SK-N-SH (cell line): Measurements from ENCODE around the gene TTC3. TPM values are rescaled to one million over a fixed set of nuclear protein-coding genes. Genes with fewer than 3 reads are reported as not detected.
A peak's percentile ranks its signal among the peaks of the same experiment; 100 is the strongest.

Source experiments
- CTCF ChIA-PET: fragments of 300-600, 350-600 bp; formaldehyde crosslinking; extraction: SDS; loops from one replicate; lab custom pipeline; 2021; lab: Yijun Ruan, JAX
- POLR2A ChIA-PET: fragments of 350-600 bp; sonication (Branson Sonifier 250); formaldehyde crosslinking; extraction: SDS; loops from one replicate; lab custom pipeline; 2020; ENCODE audit warnings: antibody characterized with exemption, inconsistent platforms; lab: Yijun Ruan, JAX
- DNase-seq: peaks from one replicate; pipeline ENCODE4 v3.0.0; 2012
- H2AFZ ChIP-seq: fragments of 200-600 bp; sonication (generic); 2 replicates; pipeline ENCODE4 v1.8.1; 2016; ENCODE audit warnings: antibody characterized with exemption, mild to moderate bottlenecking, low read depth
- H3F3A ChIP-seq: fragments of 200-600 bp; sonication (generic); replicated peaks from 2 replicates; pipeline ENCODE3; 2016; ENCODE audit warnings: antibody characterized with exemption, mild to moderate bottlenecking; ENCODE audit not compliant: insufficient read depth
- H3K27ac ChIP-seq, 2 experiments: fragments of 200-500 bp in 1 of 2; fragments of 200-600 bp in 1 of 2; sonication (Bioruptor generic) in 1 of 2; sonication (generic), shearing (Covaris generic) in 1 of 2; 2 replicates each; pipeline versions ENCODE4 v1.5.1 to v1.6.1; 2014 to 2016; ENCODE audit warnings: low read depth in 2 of 2, inconsistent platforms in 1 of 2, low read length in 1 of 2, mild to moderate bottlenecking in 1 of 2, mixed read lengths in 1 of 2
- H3K27me3 ChIP-seq: fragments of 200-600 bp; sonication (generic), shearing (Covaris generic); 2 replicates; pipeline ENCODE4 v1.6.1; 2016; ENCODE audit warnings: mixed run types; ENCODE audit not compliant: insufficient read depth
- H3K36me3 ChIP-seq, 2 experiments: fragments of 200-500 bp in 1 of 2; fragments of 200-600 bp in 1 of 2; sonication (Bioruptor generic) in 1 of 2; sonication (generic) in 1 of 2; replicated peaks in 1 of 2; 2 replicates each; pipeline versions ENCODE3 to v1.5.1; 2014 to 2016; ENCODE audit warnings: low read length in 1 of 2, mild to moderate bottlenecking in 1 of 2; ENCODE audit not compliant: insufficient read depth in 2 of 2, control insufficient read depth in 1 of 2
- H3K4me1 ChIP-seq, 2 experiments: fragments of 200-500 bp in 1 of 2; fragments of 200-600 bp in 1 of 2; sonication (Bioruptor generic) in 1 of 2; sonication (generic), shearing (Covaris generic) in 1 of 2; 2 replicates each; pipeline versions ENCODE4 v1.5.1 to v1.6.1; 2014 to 2016; ENCODE audit warnings: low read depth in 1 of 2, low read length in 1 of 2, mixed run types in 1 of 2; ENCODE audit not compliant: insufficient read depth in 2 of 2, control insufficient read depth in 1 of 2
- H3K4me2 ChIP-seq: fragments of 200-600 bp; sonication (generic), shearing (Covaris generic); 2 replicates; pipeline ENCODE4 v1.6.1; 2017; ENCODE audit warnings: mixed run types
- H3K4me3 ChIP-seq, 2 experiments: fragments of 200-500 bp in 1 of 2; fragments of 200-600 bp in 1 of 2; sonication (Bioruptor generic) in 1 of 2; sonication (generic), shearing (Covaris generic) in 1 of 2; 2 replicates each; pipeline versions ENCODE4 v1.5.1 to v1.8.1; 2014 to 2016; ENCODE audit warnings: low read depth in 2 of 2, inconsistent platforms in 1 of 2, low read length in 1 of 2, mild to moderate bottlenecking in 1 of 2, mixed read lengths in 1 of 2, moderate library complexity in 1 of 2
- H3K79me2 ChIP-seq: fragments of 200-600 bp; sonication (generic); 2 replicates; pipeline ENCODE4 v1.8.1; 2017; ENCODE audit warnings: mild to moderate bottlenecking; ENCODE audit not compliant: insufficient read depth
- H3K9ac ChIP-seq: fragments of 200-600 bp; sonication (generic); 2 replicates; pipeline ENCODE4 v1.6.1; 2017; ENCODE audit warnings: mixed run types
- H3K9me2 ChIP-seq: fragments of 200-600 bp; sonication (generic); 2 replicates; pipeline ENCODE4 v1.6.1; 2017; ENCODE audit warnings: mixed run types
- H3K9me3 ChIP-seq: fragments of 200-600 bp; sonication (generic); 2 replicates; pipeline ENCODE4 v1.6.1; 2017; ENCODE audit warnings: mixed run types, mild to moderate bottlenecking, moderate library complexity
- H4K20me1 ChIP-seq: fragments of 200-600 bp; sonication (generic); 2 replicates; pipeline ENCODE4 v1.6.1; 2017; ENCODE audit warnings: mild to moderate bottlenecking, mixed run types; ENCODE audit not compliant: insufficient read depth
- CHD2 ChIP-seq: fragments of 150-350 bp; IDR thresholded peaks from 2 replicates; pipeline ENCODE4 v1.6.1; 2018; ENCODE audit warnings: low read length; ENCODE audit not compliant: partially characterized antibody
- CTCF ChIP-seq: fragments of 200-600 bp; sonication (generic); IDR thresholded peaks from 2 replicates; pipeline ENCODE4 v1.6.1; 2017; ENCODE audit warnings: antibody characterized with exemption, mild to moderate bottlenecking, moderate library complexity
- EZH2phosphoT487 ChIP-seq: fragments of 200-600 bp; sonication (generic); IDR thresholded peaks from 2 replicates; pipeline ENCODE4 v1.6.1; 2017; ENCODE audit warnings: low read depth, mixed run types, mild to moderate bottlenecking, antibody characterized with exemption, moderate library complexity, borderline replicate concordance
- FOSL2 ChIP-seq: IDR thresholded peaks from 2 replicates; pipeline ENCODE4 v1.4.0; 2012; ENCODE audit warnings: low read depth, mild to moderate bottlenecking, moderate library complexity, borderline replicate concordance
- GABPA ChIP-seq: IDR thresholded peaks from 2 replicates; pipeline ENCODE4 v1.4.0; 2012; ENCODE audit warnings: low read depth, mild to moderate bottlenecking
- IRF3 ChIP-seq: fragments of 150-350 bp; IDR thresholded peaks from 2 replicates; pipeline ENCODE4 v1.6.1; 2016; ENCODE audit warnings: mild to moderate bottlenecking, low read depth, low read length
- JUND ChIP-seq: IDR thresholded peaks from 2 replicates; pipeline ENCODE4 v1.4.0; 2012
- MEF2A ChIP-seq: IDR thresholded peaks from 2 replicates; pipeline ENCODE4 v1.4.0; 2012; ENCODE audit warnings: low read depth, borderline replicate concordance
- MXI1 ChIP-seq: IDR thresholded peaks from 2 replicates; pipeline ENCODE4 v1.6.1; 2012; ENCODE audit warnings: mild to moderate bottlenecking, low read depth, low read length, improper control_type of control experiment
- NFIC ChIP-seq: IDR thresholded peaks from 2 replicates; pipeline ENCODE4 v1.4.0; 2012; ENCODE audit warnings: borderline replicate concordance
- POLR2AphosphoS5 ChIP-seq: IDR thresholded peaks from 2 replicates; pipeline ENCODE4 v1.6.1; 2012; ENCODE audit warnings: low read depth, low read length
- RAD21 ChIP-seq: IDR thresholded peaks from 2 replicates; pipeline ENCODE4 v1.6.1; 2012; ENCODE audit warnings: mild to moderate bottlenecking, low read length
- RCOR1 ChIP-seq: fragments of 150-350 bp; IDR thresholded peaks from 2 replicates; pipeline ENCODE4 v1.6.1; 2017; ENCODE audit warnings: antibody characterized with exemption, low read length
- RXRA ChIP-seq: IDR thresholded peaks from 2 replicates; pipeline ENCODE4 v1.4.0; 2012; ENCODE audit warnings: low read depth, mild to moderate bottlenecking, borderline replicate concordance
- SMC3 ChIP-seq: IDR thresholded peaks from 2 replicates; pipeline ENCODE4 v1.6.1; 2012; ENCODE audit warnings: low read depth, low read length, improper control_type of control experiment
- TAF1 ChIP-seq: IDR thresholded peaks from 2 replicates; pipeline ENCODE4 v1.6.1; 2012; ENCODE audit warnings: low read depth, mild to moderate bottlenecking, low read length, moderate library complexity, borderline replicate concordance
- TEAD4 ChIP-seq: IDR thresholded peaks from 2 replicates; pipeline ENCODE4 v1.4.0; 2012; ENCODE audit warnings: mild to moderate bottlenecking, borderline replicate concordance; ENCODE audit not compliant: insufficient read depth
- WGBS: methylation state at CpG from one replicate; pipeline ENCODE4 v1.1.6; 2017; ENCODE audit warnings: low lambda C conversion rate; 5-methylcytosine and 5-hydroxymethylcytosine counted together
- polyA plus RNA-seq, 3 experiments: library from polyadenylated mRNA; depleted of rRNA; stranded (reverse); fragments of >200 nt; gene quantifications; 2 replicates each; pipeline ENCODE4 v1.2.3, GENCODE V29; 2012
- TF ChIP-seq, protein P1 (sequence below): IDR thresholded peaks from 2 replicates; pipeline ENCODE4 v1.4.0; 2012; ENCODE audit warnings: low read depth, borderline replicate concordance

TTC3 gene
- polyA plus RNA-seq, 1 of the 3 experiments (the other 2 are of a cell fraction): 35.7 TPM

GRCh38 chr21:37071561-37072273 is 1.3 kb upstream of the TTC3 start:
- Histone ChIP-seq H3K27ac (peak overlapping the region; percentile 90 to 97), H3K4me2 (peak overlapping the region; percentile 93), H4K20me1 (peaks cover 27% of the 10 kb centered on the region; the same call in 1 of the 2 replicates), H3K27me3 (no peaks in the 10 kb centered on the region), H3K79me2 (peaks cover 48% of the 10 kb centered on the region), H3K9me3 (no peaks in the 10 kb centered on the region), H3K9me2 (no peaks in the 10 kb centered on the region), H2AFZ (peak overlapping the region; percentile 91), H3F3A (no peaks in the 10 kb centered on the region), H3K36me3 (peaks cover 26 to 31% of the 10 kb centered on the region in 2 experiments), H3K4me3 (peak overlapping the region; percentile 76 to 98), H3K4me1 (peaks cover 0 to 13% of the 10 kb centered on the region in 2 experiments; a peak in 2 of 4 replicates), H3K9ac (peak overlapping the region; percentile 95)
- ChIA-PET CTCF (interaction anchor here (1.2 to 2.1 kb wide), 6 partner anchors 20 to 95 kb away, joined by 3 to 8 read pairs (median 4); no protein-coding TSS in a partner anchor), POLR2A (no interaction called here)
- no peak for TF ChIP-seq FOSL2
- TF ChIP-seq POLR2AphosphoS5: peak; percentile 17; the same call in 1 of the 2 replicates
- TF ChIP-seq JUND: no peak
- peak; percentile 34 for DNase-seq
- WGBS: 26% methylated on average over 12 of the region's 12 CpGs

- H3K9ac ChIP-seq: peak overlapping the region; percentile 95
- H2AFZ ChIP-seq: peak overlapping the region; percentile 91
- 2% methylated on average over 18 of the region's 54 CpGs for WGBS
- CTCF ChIA-PET: interaction anchor here (1.3 to 1.6 kb wide), 2 partner anchors 63 to 76 kb away, joined by 3 to 7 read pairs; no protein-coding TSS in a partner anchor
- peaks cover 0 to 13% of the 10 kb centered on the region in 2 experiments; a peak in 2 of 4 replicates for H3K4me1 ChIP-seq
- POLR2A ChIA-PET: no interaction called here
- H4K20me1 ChIP-seq: peaks cover 29% of the 10 kb centered on the region; the same call in 1 of the 2 replicates
- H3K4me2 ChIP-seq: peak overlapping the region; percentile 93
- H3K4me3 ChIP-seq: peak overlapping the region; percentile 76 to 98
- H3K27me3 ChIP-seq: no peaks in the 10 kb centered on the region
- H3K27ac ChIP-seq: peak overlapping the region; percentile 90 to 97
- peaks cover 22 to 30% of the 10 kb centered on the region in 2 experiments for H3K36me3 ChIP-seq
- no peak for DNase-seq
- no peaks in the 10 kb centered on the region for H3K9me2 ChIP-seq
- peaks cover 55% of the 10 kb centered on the region for H3K79me2 ChIP-seq
- no peaks in the 10 kb centered on the region for H3F3A ChIP-seq
- no peaks in the 10 kb centered on the region for H3K9me3 ChIP-seq
- TF ChIP-seq POLR2AphosphoS5 (0 out of 2 replicates have a peak, but pooled peaks have one; percentile 1), MEF2A (no peak), TAF1 (no peak; the same call in 1 of the 2 replicates), IRF3 (no peak), JUND (no peak), RAD21 (no peak), EZH2phosphoT487 (no peak), CHD2 (no peak), CTCF (no peak), FOSL2 (no peak), TEAD4 (no peak), GABPA (no peak), RCOR1 (no peak), NFIC (no peak), MXI1 (no peak; the same call in 1 of the 2 replicates), RXRA (no peak), SMC3 (no peak)
- TF ChIP-seq, protein P1, sequence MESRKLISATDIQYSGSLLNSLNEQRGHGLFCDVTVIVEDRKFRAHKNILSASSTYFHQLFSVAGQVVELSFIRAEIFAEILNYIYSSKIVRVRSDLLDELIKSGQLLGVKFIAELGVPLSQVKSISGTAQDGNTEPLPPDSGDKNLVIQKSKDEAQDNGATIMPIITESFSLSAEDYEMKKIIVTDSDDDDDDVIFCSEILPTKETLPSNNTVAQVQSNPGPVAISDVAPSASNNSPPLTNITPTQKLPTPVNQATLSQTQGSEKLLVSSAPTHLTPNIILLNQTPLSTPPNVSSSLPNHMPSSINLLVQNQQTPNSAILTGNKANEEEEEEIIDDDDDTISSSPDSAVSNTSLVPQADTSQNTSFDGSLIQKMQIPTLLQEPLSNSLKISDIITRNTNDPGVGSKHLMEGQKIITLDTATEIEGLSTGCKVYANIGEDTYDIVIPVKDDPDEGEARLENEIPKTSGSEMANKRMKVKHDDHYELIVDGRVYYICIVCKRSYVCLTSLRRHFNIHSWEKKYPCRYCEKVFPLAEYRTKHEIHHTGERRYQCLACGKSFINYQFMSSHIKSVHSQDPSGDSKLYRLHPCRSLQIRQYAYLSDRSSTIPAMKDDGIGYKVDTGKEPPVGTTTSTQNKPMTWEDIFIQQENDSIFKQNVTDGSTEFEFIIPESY: no peak
Measured at GRCh38 chr21:37072274-37072987, 623 bp upstream of the TTC3 start.
